Activated CD8-positive, alpha-beta T cell treated with anti-CD3 and anti-CD28 coated beads, Interleukin-2, amount 10 ng/mL, durations not matched to agents 7 days and 5 days (primary cell): ENCODE data around the gene ENG. TPM values are rescaled to one million over a fixed set of nuclear protein-coding genes. Genes with fewer than 3 reads are reported as not detected.
A peak's percentile ranks its signal among the peaks of the same experiment; 100 is the strongest.

Source experiments
- ATAC-seq: fragments of 150-1000 bp; cut with Tn5 transposase; one replicate; pipeline ENCODE4 v1.10.0; 2021; ENCODE audit warnings: moderate library complexity
- CTCF ChIA-PET: fragments of 350-600 bp; sonication (Branson Sonifier 250); formaldehyde crosslinking; loops from one replicate; lab custom pipeline; 2021; ENCODE audit warnings: antibody characterized with exemption; lab: Charles Lee
- POLR2A ChIA-PET: fragments of 350-600 bp; sonication (Branson Sonifier 250); formaldehyde crosslinking; loops from one replicate; lab custom pipeline; 2021; ENCODE audit warnings: antibody characterized with exemption; lab: Charles Lee
- DNase-seq: peaks from one replicate; pipeline ENCODE4 v3.0.0-alpha.2; 2020
- H3K27ac Mint-ChIP-seq: one replicate; pipeline ENCODE4 v1.8.0; 2021; ENCODE audit warnings: mild to moderate bottlenecking, mixed read lengths
- H3K27me3 Mint-ChIP-seq: one replicate; pipeline ENCODE4 v1.8.0; 2021; ENCODE audit warnings: low read depth, mixed read lengths
- H3K36me3 Mint-ChIP-seq: one replicate; pipeline ENCODE4 v1.8.0; 2021; ENCODE audit warnings: low read depth, mixed read lengths
- H3K4me1 Mint-ChIP-seq: one replicate; pipeline ENCODE4 v1.8.0; 2021; ENCODE audit warnings: low read depth, mixed read lengths
- H3K4me3 Mint-ChIP-seq: one replicate; pipeline ENCODE4 v1.8.0; 2021; ENCODE audit warnings: mild to moderate bottlenecking, mixed read lengths
- H3K9me3 Mint-ChIP-seq: one replicate; pipeline ENCODE4 v1.8.0; 2022; ENCODE audit warnings: mixed read lengths; ENCODE audit not compliant: insufficient read depth
- total RNA-seq, 2 experiments: library from RNA; stranded (reverse); gene quantifications; one replicate each; pipeline ENCODE4 v1.2.3, GENCODE V29; 2021

Gene ENG
- total RNA-seq, 2 experiments from 2014 or later: 22.9 to 24.3 TPM

- POLR2A ChIA-PET: no interaction called here
- CTCF ChIA-PET: interaction anchor here (1.4 to 1.6 kb wide), 2 partner anchors 9 to 126 kb away, joined by 6 to 7 read pairs; partner anchors contain the start of gene TOR2A
- no peak overlapping the region for H3K4me3 Mint-ChIP-seq
- no peaks in the 10 kb centered on the region for H3K9me3 Mint-ChIP-seq
- H3K27me3 Mint-ChIP-seq: no peaks in the 10 kb centered on the region
- ATAC-seq: no peak
- peaks cover 53% of the 10 kb centered on the region for H3K4me1 Mint-ChIP-seq
- peak overlapping the region; percentile 93 for H3K27ac Mint-ChIP-seq
- no peak for DNase-seq
- peaks cover 3% of the 10 kb centered on the region for H3K36me3 Mint-ChIP-seq
Measured at GRCh38 chr9:127860779-127861178, 6.3 kb upstream of the ENG start.

GRCh38 chr9:127860260-127860659 lies 5.8 kb upstream of the ENG start:
- CTCF ChIA-PET: interaction anchor here (1.6 kb wide), 1 partner anchor 126 kb away, joined by 6 read pairs; the partner anchor contains the start of gene TOR2A

GRCh38 chr9:127858041-127858512 lies 3.6 kb upstream of the ENG start:
- Mint-ChIP-seq H3K4me1 (peaks cover 53% of the 10 kb centered on the region), H3K27ac (no peak overlapping the region), H3K4me3 (no peak overlapping the region), H3K36me3 (no peaks in the 10 kb centered on the region), H3K27me3 (no peaks in the 10 kb centered on the region), H3K9me3 (no peaks in the 10 kb centered on the region)
- no peak for ATAC-seq
- no peak for DNase-seq
- POLR2A ChIA-PET: no interaction called here
- CTCF ChIA-PET: interaction anchor here (1.5 kb wide), 1 partner anchor 12 kb away, joined by 7 read pairs; no protein-coding TSS in a partner anchor

More at GRCh38 chr9:127860260-127860659, 5.8 kb upstream of the ENG start:
- Mint-ChIP-seq H3K27me3 (no peaks in the 10 kb centered on the region), H3K27ac (no peak overlapping the region), H3K9me3 (no peaks in the 10 kb centered on the region), H3K4me3 (no peak overlapping the region), H3K36me3 (no peaks in the 10 kb centered on the region), H3K4me1 (peaks cover 51% of the 10 kb centered on the region)
- no peak for ATAC-seq
- POLR2A ChIA-PET: no interaction called here
- DNase-seq: no peak

DNA sequence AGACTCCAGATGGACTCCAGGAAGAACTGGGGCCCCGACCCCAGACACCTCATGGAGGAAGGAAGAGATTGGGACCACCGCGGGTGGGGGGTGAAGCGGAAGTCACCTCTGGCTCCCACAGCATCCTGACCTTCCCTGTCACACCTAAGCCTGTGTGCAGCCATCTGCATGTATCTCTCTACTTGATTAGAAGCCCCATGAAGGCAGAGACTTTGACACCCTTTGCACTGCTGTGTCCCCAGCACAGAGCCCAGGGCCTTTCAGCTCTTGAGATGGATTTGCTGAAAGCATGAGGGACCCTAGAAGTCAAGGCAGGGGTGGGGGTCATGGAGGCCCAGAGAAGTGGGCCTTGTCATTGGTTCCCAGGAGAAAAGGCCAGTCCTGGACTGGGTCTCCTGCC lies 2.8 kb upstream of the ENG start:
- Mint-ChIP-seq H3K4me3 (no peak overlapping the region), H3K9me3 (no peaks in the 10 kb centered on the region), H3K36me3 (peaks cover 5% of the 10 kb centered on the region), H3K4me1 (peaks cover 53% of the 10 kb centered on the region), H3K27me3 (no peaks in the 10 kb centered on the region), H3K27ac (peak overlapping the region; percentile 20)
- ChIA-PET CTCF (interaction anchor here (1.3 kb wide), 1 partner anchor 12 kb away, joined by 5 read pairs; no protein-coding TSS in a partner anchor), POLR2A (no interaction called here)
- no peak for DNase-seq
- ATAC-seq: no peak

GRCh38 chr9:127856729-127857116 lies 2.3 kb upstream of the ENG start:
- CTCF ChIA-PET: interaction anchor here (1.3 kb wide), 1 partner anchor 13 kb away, joined by 5 read pairs; no protein-coding TSS in a partner anchor

GRCh38 chr9:127856094-127856728 lies 1.8 kb upstream of the ENG start:
- H3K4me1 Mint-ChIP-seq: peaks cover 53% of the 10 kb centered on the region
- CTCF ChIA-PET: interaction anchor here (1.0 to 4.8 kb wide), 3 partner anchors 13 to 66 kb away, joined by 3 to 49 read pairs (median 5); no protein-coding TSS in a partner anchor
- peaks cover 13% of the 10 kb centered on the region for H3K36me3 Mint-ChIP-seq
- no peak overlapping the region for H3K4me3 Mint-ChIP-seq
- ATAC-seq (no peak), DNase-seq (no peak)
- no peaks in the 10 kb centered on the region for H3K9me3 Mint-ChIP-seq
- POLR2A ChIA-PET: no interaction called here
- no peaks in the 10 kb centered on the region for H3K27me3 Mint-ChIP-seq
- peak overlapping the region; percentile 16 for H3K27ac Mint-ChIP-seq

More at GRCh38 chr9:127856729-127857116, 2.3 kb upstream of the ENG start:
- Mint-ChIP-seq H3K4me1 (peaks cover 53% of the 10 kb centered on the region), H3K4me3 (no peak overlapping the region), H3K9me3 (no peaks in the 10 kb centered on the region), H3K36me3 (peaks cover 10% of the 10 kb centered on the region), H3K27me3 (no peaks in the 10 kb centered on the region), H3K27ac (no peak overlapping the region)
- POLR2A ChIA-PET: no interaction called here
- DNase-seq (no peak), ATAC-seq (no peak)

- ChIA-PET CTCF (interaction anchor here (1.0 to 4.8 kb wide), 3 partner anchors 9 to 66 kb away, joined by 3 to 49 read pairs (median 9); no protein-coding TSS in a partner anchor), POLR2A (interaction anchor here (0.6 to 2.3 kb wide), 2 partner anchors 9 to 85 kb away, joined by 3 to 14 read pairs; no protein-coding TSS in a partner anchor)
- H3K27me3 Mint-ChIP-seq: no peaks in the 10 kb centered on the region
- peak overlapping the region; percentile 25 for H3K4me3 Mint-ChIP-seq
- DNase-seq: no peak
- peaks cover 19% of the 10 kb centered on the region for H3K36me3 Mint-ChIP-seq
- ATAC-seq: no peak
- peaks cover 3% of the 10 kb centered on the region for H3K9me3 Mint-ChIP-seq
- H3K4me1 Mint-ChIP-seq: peaks cover 46% of the 10 kb centered on the region
- H3K27ac Mint-ChIP-seq: peak overlapping the region; percentile 54
Measured at GRCh38 chr9:127855522-127855921, 1.1 kb upstream of the ENG start.

GRCh38 chr9:127854960-127855359 lies 502 bp upstream of the ENG start:
- POLR2A ChIA-PET: interaction anchor here (0.6 to 2.3 kb wide), 3 partner anchors 9 to 84 kb away, joined by 3 to 14 read pairs (median 3); partner anchors contain the start of gene FPGS
- CTCF ChIA-PET: interaction anchor here (0.9 to 4.8 kb wide), 4 partner anchors 10 to 91 kb away, joined by 3 to 49 read pairs (median 6); no protein-coding TSS in a partner anchor
- ATAC-seq (no peak), DNase-seq (no peak)
- H3K27ac Mint-ChIP-seq: peak overlapping the region; percentile 67
- H3K9me3 Mint-ChIP-seq: peaks cover 6% of the 10 kb centered on the region
- peaks cover 44% of the 10 kb centered on the region for H3K4me1 Mint-ChIP-seq
- H3K36me3 Mint-ChIP-seq: peaks cover 22% of the 10 kb centered on the region
- peak overlapping the region; percentile 55 for H3K4me3 Mint-ChIP-seq
- H3K27me3 Mint-ChIP-seq: no peaks in the 10 kb centered on the region

DNA sequence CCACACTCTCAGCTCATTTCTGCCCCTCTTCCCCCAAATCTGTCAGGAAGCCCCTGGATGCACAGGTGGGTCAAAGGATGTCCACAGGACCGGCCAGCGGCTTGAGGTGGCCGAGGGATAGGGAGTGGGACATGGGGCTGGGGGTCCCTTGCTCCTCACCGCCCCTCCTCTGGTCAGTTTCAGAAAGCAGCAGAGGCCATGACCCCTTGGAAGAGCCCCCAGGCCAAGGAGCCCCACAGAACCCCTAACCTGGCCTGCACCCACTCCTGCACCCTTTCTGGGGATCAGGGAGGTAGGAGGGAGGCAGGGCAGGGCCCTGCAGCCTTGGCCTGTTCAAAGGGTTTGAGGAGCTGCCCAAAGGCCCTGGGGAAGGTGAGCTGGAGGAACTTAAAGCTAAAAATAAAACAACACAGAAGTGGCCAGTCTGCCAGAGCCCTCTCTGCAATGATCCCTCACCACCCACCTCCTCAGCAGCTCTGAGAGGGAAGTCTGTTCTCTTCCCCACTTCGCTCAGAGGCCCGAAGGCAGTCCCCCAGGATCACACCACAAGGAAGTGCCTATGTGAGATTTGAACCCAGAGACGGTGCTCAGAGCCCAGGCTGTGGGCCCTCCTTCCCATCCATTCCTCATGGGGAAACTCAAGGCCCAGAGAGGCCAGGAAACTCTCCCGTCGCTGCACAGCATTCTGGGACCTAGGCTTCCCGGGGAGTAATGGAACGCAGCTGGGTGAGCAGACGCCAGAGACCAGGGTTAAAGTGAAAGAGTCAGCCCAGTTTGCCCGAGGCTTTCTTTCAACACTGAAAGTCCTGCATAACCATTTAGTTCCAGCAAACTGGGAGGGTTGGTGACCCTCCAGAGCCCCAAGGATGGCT lies 910 bp downstream of the ENG start:
- ATAC-seq: peak; percentile 59
- ChIA-PET POLR2A (interaction anchor here (0.8 to 2.3 kb wide), 6 partner anchors 8 to 74 kb away, joined by 3 to 14 read pairs (median 4); partner anchors contain the start of gene ST6GALNAC6), CTCF (interaction anchor here (0.9 to 4.8 kb wide), 10 partner anchors 9 to 118 kb away, joined by 3 to 49 read pairs (median 5); partner anchors contain the start of gene TOR2A)
- peak overlapping the region; percentile 85 for H3K4me3 Mint-ChIP-seq
- H3K36me3 Mint-ChIP-seq: peaks cover 36% of the 10 kb centered on the region
- no peak for DNase-seq
- peaks cover 17% of the 10 kb centered on the region for H3K9me3 Mint-ChIP-seq
- peaks cover 43% of the 10 kb centered on the region for H3K4me1 Mint-ChIP-seq
- peak overlapping the region; percentile 86 for H3K27ac Mint-ChIP-seq
- H3K27me3 Mint-ChIP-seq: no peaks in the 10 kb centered on the region

- Mint-ChIP-seq H3K36me3 (peaks cover 42% of the 10 kb centered on the region), H3K9me3 (peaks cover 17% of the 10 kb centered on the region), H3K27ac (peak overlapping the region; percentile 39), H3K4me1 (peaks cover 43% of the 10 kb centered on the region), H3K4me3 (peak overlapping the region; percentile 85), H3K27me3 (no peaks in the 10 kb centered on the region)
- POLR2A ChIA-PET: interaction anchor here (0.8 to 1.3 kb wide), 3 partner anchors 9 to 17 kb away, joined by 3 to 4 read pairs (median 4); no protein-coding TSS in a partner anchor
- CTCF ChIA-PET: interaction anchor here (0.9 to 4.8 kb wide), 7 partner anchors 10 to 118 kb away, joined by 3 to 49 read pairs (median 5); partner anchors contain the start of gene TOR2A
- no peak for ATAC-seq
- DNase-seq: no peak
Measured at GRCh38 chr9:127852829-127853228, 1.6 kb downstream of the ENG start.

DNA sequence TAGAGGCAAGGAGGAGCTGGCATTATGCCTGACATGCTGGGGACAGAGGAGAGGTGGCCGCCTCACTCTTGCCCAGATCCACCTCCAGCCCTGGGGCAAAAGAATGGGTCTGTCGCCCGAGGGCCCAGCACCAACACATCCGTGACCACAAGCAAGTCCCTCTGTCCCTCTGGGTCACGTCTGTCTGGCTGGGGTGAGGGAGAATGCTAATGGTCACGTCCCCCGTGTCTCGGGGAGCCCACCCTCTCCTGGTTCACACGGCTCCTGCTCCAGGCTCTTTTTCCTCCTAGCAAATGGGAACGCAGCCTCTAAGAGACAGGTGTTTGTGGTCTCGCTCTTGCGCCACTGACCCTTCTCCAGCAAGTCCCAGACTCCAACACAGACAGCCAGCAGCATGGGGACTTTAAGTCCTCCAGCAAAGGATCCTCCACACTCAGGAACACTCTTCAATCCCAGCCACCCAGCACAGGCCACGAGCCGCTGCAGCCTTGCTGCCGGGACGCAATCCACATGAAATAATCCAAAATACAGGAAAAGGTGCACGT lies 4.1 kb downstream of the ENG start:
- H3K9me3 Mint-ChIP-seq: peaks cover 17% of the 10 kb centered on the region
- CTCF ChIA-PET: interaction anchor here (1.3 to 1.5 kb wide), 2 partner anchors 19 to 116 kb away, joined by 4 read pairs; partner anchors contain the start of gene TOR2A
- H3K36me3 Mint-ChIP-seq: peaks cover 42% of the 10 kb centered on the region
- POLR2A ChIA-PET: no interaction called here
- ATAC-seq (no peak), DNase-seq (no peak)
- H3K4me1 Mint-ChIP-seq: peaks cover 33% of the 10 kb centered on the region
- no peak overlapping the region for H3K4me3 Mint-ChIP-seq
- peak overlapping the region; percentile 44 for H3K27ac Mint-ChIP-seq
- H3K27me3 Mint-ChIP-seq: no peaks in the 10 kb centered on the region
